DOHH2 (cell line): ENCODE measurements around the gene ASAP2.

Source experiments
- H3F3A ChIP-seq: fragments of 200-600 bp; sonication (generic), shearing (Covaris generic); 2 replicates; pipeline ENCODE4 v1.6.0; 2016; ENCODE audit warnings: antibody characterized with exemption, mild to moderate bottlenecking; ENCODE audit not compliant: control insufficient read depth, insufficient read depth
- H3K27ac ChIP-seq: fragments of 200-600 bp; sonication (generic); 2 replicates; pipeline ENCODE4 v1.5.1; 2014; ENCODE audit warnings: low read depth, mild to moderate bottlenecking, low read length, moderate library complexity
- H3K27me3 ChIP-seq: fragments of 200-600 bp; sonication (generic); 2 replicates; pipeline ENCODE4 v1.6.1; 2014; ENCODE audit warnings: mild to moderate bottlenecking, low read length, mixed read lengths; ENCODE audit not compliant: control insufficient read depth
- H3K36me3 ChIP-seq: fragments of 200-600 bp; sonication (generic); 2 replicates; pipeline ENCODE4 v1.6.1; 2014; ENCODE audit warnings: mild to moderate bottlenecking, low read length, moderate library complexity, mixed read lengths; ENCODE audit not compliant: control insufficient read depth
- H3K4me1 ChIP-seq: fragments of 200-600 bp; sonication (generic); 2 replicates; pipeline ENCODE4 v1.6.1; 2014; ENCODE audit warnings: mild to moderate bottlenecking, low read length, mixed read lengths; ENCODE audit not compliant: control insufficient read depth
- H3K4me2 ChIP-seq: fragments of 200-600 bp; sonication (generic); 2 replicates; pipeline ENCODE4 v1.6.0; 2014; ENCODE audit warnings: mild to moderate bottlenecking, low read length, moderate library complexity
- H3K4me3 ChIP-seq: fragments of 200-600 bp; sonication (generic); 2 replicates; pipeline ENCODE4 v1.5.1; 2014; ENCODE audit warnings: mild to moderate bottlenecking, low read length, mixed read lengths
- H3K79me2 ChIP-seq: fragments of 200-600 bp; sonication (generic); 2 replicates; pipeline ENCODE4 v1.6.1; 2014; ENCODE audit warnings: mild to moderate bottlenecking, low read length, mixed read lengths; ENCODE audit not compliant: control insufficient read depth
- H3K9me2 ChIP-seq: fragments of 200-600 bp; sonication (generic); replicated peaks from 2 replicates; pipeline ENCODE4 v1.6.1; 2014; ENCODE audit warnings: mild to moderate bottlenecking, low read length, mixed read lengths; ENCODE audit not compliant: control insufficient read depth
- H3K9me3 ChIP-seq: fragments of 200-600 bp; sonication (generic); 2 replicates; pipeline ENCODE4 v1.6.1; 2014; ENCODE audit warnings: antibody characterized with exemption, low read length, mixed read lengths; ENCODE audit not compliant: control insufficient read depth, insufficient read depth
- H4K20me1 ChIP-seq: fragments of 200-600 bp; sonication (generic); 2 replicates; pipeline ENCODE4 v1.6.0; 2014; ENCODE audit warnings: low read depth, mild to moderate bottlenecking, antibody characterized with exemption, low read length, moderate library complexity; ENCODE audit not compliant: control insufficient read depth, insufficient read depth
- CTCF ChIP-seq: fragments of 200-600 bp; sonication (generic); IDR thresholded peaks from one replicate; pipeline ENCODE4 v1.5.1; 2014; ENCODE audit warnings: antibody characterized with exemption, mild to moderate bottlenecking, low read depth, low read length; ENCODE audit not compliant: poor library complexity, severe bottlenecking
- EZH2phosphoT487 ChIP-seq: fragments of 200-600 bp; sonication (generic); IDR thresholded peaks from 2 replicates; pipeline ENCODE4 v1.6.1; 2017; ENCODE audit warnings: borderline replicate concordance, mild to moderate bottlenecking, antibody characterized with exemption, low read length, moderate library complexity, mixed read lengths

Gene ASAP2

GRCh38 chr2:9284521-9285297 lies 78.1 kb downstream of the ASAP2 start:
- TF ChIP-seq CTCF = no peak
- no peak for TF ChIP-seq EZH2phosphoT487
- Histone ChIP-seq H3K27me3 (peaks cover 19% of the 10 kb centered on the region), H3F3A (no peaks in the 10 kb centered on the region), H3K4me3 (no peak overlapping the region), H4K20me1 (no peaks in the 10 kb centered on the region), H3K36me3 (no peaks in the 10 kb centered on the region), H3K4me1 (no peaks in the 10 kb centered on the region), H3K4me2 (no peak overlapping the region), H3K27ac (no peak overlapping the region), H3K9me3 (no peaks in the 10 kb centered on the region), H3K9me2 (no peaks in the 10 kb centered on the region), H3K79me2 (no peaks in the 10 kb centered on the region)

DNA sequence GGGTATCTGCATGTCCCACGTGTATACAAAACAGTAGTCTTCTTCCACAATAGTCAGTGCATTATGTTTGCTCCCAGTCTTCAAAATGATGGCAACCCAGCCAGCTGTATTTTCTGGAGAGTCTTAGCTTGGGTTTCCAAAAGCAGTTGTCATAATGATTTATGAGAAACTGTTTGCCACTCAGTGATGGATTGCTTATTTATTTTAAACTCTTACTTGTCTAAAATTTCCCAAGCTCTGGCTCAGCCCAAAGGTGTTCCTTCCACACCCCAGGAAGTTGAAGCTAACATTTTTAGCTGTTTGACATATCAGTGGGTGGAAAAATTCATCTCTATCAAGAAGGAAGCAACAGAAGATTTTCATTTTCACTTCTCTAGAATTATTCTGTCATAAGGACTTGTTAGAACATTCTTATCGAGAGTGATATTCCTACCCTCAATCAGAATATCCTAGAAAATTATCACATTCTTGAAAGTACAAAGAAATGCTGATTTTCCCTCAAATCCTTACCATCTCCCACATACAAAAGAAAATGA lies 78.8 kb downstream of the ASAP2 start:
- H3K4me1 ChIP-seq = no peaks in the 10 kb centered on the region
- H3K79me2 ChIP-seq = no peaks in the 10 kb centered on the region
- no peak overlapping the region for H3K4me2 ChIP-seq
- H3K36me3 ChIP-seq = no peaks in the 10 kb centered on the region
- no peaks in the 10 kb centered on the region for H3K9me3 ChIP-seq
- H3K27me3 ChIP-seq = peaks cover 19% of the 10 kb centered on the region
- no peaks in the 10 kb centered on the region for H3K9me2 ChIP-seq
- H3K27ac ChIP-seq = no peak overlapping the region
- no peaks in the 10 kb centered on the region for H4K20me1 ChIP-seq
- no peaks in the 10 kb centered on the region for H3F3A ChIP-seq
- TF ChIP-seq EZH2phosphoT487 = no peak
- TF ChIP-seq CTCF = no peak
- no peak overlapping the region for H3K4me3 ChIP-seq

DNA sequence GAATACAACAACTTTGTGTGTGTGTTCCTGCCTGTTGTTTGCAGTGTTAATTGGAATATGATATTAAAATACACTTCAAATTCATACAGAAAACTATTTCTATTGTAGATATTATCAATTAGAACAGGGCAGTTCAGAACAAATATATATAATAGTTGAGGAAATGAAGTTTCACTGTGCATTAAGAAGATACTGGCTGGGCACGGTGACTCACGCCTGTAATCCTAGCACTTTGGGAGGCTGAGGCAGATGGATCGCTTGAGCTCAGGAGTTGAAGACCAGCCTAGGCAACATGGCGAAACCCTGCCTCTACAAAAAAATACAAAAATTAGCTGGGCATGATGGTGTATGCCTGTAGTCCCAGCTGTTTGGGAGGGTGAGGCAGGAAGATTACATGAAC lies 79.3 kb downstream of the ASAP2 start:
- no peaks in the 10 kb centered on the region for H3F3A ChIP-seq
- H3K36me3 ChIP-seq = no peaks in the 10 kb centered on the region
- H4K20me1 ChIP-seq = no peaks in the 10 kb centered on the region
- TF ChIP-seq CTCF (no peak), EZH2phosphoT487 (no peak)
- no peaks in the 10 kb centered on the region for H3K79me2 ChIP-seq
- H3K4me1 ChIP-seq = no peaks in the 10 kb centered on the region
- H3K4me2 ChIP-seq = no peak overlapping the region
- H3K4me3 ChIP-seq = no peak overlapping the region
- no peaks in the 10 kb centered on the region for H3K9me3 ChIP-seq
- peaks cover 16% of the 10 kb centered on the region for H3K27me3 ChIP-seq
- H3K9me2 ChIP-seq = no peaks in the 10 kb centered on the region
- H3K27ac ChIP-seq = no peak overlapping the region
